SU-DHL-6 (cell line): ENCODE data around the gene RGS17.

ENCODE experiments used
- CTCF ChIP-seq: fragments of 200-600 bp; sonication (generic); IDR thresholded peaks from one replicate; pipeline ENCODE4 v1.5.1; 2017; ENCODE audit warnings: antibody characterized with exemption, mild to moderate bottlenecking, low read length, moderate library complexity; ENCODE audit not compliant: insufficient read depth, poor library complexity, severe bottlenecking
- EZH2phosphoT487 ChIP-seq: fragments of 200-600 bp; sonication (generic), shearing (Covaris generic); conservative IDR thresholded peaks from 2 replicates; pipeline ENCODE4 v1.6.1; 2018; ENCODE audit warnings: mild to moderate bottlenecking, antibody characterized with exemption, low read length, moderate library complexity, mixed read lengths

GRCh38 chr6:153145591-153145990, 14.5 kb upstream of the RGS17 start:
- TF ChIP-seq CTCF (no peak), EZH2phosphoT487 (no peak)
